Measurements from ENCODE around the gene KCNH1.
"Not testable (repeated sequence)": the region's sequence is repeated elsewhere in the genome, so short reads cannot be mapped to it uniquely, and the experiment has no call there.

The KCNH1 gene

DNA sequence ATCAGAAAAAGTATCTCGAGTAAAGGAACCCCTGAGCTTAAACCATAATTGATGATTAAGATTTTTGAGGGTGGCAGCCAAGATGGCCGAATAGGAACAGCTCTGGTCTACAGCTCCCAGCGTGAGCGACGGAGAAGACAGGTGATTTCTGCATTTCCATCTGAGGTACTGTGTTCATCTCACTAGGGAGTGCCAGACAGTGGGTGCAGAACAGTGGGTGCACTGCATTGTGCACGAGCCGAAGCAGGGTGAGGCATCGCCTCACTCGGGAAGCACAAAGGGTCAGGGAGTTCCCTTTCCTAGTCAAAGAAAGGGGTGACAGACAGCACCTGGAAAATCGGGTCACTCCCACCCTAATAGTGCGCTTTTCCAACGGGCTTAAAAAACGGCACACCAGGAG is 138.0 kb downstream of the KCNH1 start:
- not testable (repeated sequence) for DNase-seq

DNA sequence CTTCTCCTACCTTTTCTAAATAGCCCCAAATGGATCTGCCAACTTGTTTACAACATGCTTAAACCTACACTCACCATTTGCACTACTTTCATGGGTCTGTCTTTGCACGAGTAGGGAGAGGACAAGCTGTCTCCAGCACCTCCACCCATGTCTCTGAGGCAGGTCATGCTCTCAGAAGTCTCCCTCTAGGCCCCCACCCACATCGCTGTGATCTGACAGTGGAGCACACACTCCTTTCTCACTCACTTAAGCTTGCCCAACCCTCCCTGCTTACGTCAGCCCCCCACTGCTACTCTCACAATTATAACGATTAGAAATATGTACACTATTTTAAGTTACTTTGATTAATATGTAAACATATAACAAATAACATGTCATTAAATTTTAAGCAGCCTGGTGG is 141.1 kb downstream of the KCNH1 start:
- DNase-seq = no peak

DNA sequence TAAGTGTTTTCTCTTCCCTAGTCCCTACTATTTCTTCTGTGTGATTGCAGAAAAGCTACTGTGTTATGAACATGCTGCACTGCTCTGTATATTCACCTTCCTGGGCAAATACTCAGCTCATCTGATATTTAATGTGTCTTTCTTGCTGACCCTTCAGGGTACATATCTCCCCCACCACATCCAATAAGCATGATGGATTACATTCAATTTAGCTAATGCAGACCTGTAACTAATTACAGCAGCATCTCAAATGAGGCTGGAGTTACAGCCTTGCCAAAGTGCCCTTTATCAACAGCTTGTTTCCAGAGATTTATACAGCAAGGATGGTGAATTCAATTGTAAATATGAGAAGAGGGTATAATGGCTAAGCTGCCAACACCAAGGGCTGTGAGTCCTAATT is 144.0 kb downstream of the KCNH1 start:
- DNase-seq = no peak

DNA sequence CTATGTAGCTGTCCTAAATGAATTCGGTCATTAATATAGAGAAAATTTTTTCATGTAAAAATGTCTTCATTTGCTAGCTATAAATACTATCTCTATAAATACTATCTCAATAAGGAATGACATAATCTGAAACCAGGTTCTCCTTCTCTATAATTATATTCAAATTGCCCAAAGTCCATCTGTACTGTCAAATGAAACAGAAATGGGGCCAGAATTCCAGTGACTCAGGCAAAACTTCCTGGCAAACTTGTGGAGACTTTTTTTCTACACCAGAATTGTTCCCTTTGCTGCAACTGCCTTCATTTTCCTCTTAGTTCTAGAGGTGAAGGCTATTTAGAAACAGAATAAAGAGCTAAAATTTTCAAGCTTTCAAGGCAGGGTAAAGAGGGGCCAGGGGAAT is 152.5 kb downstream of the KCNH1 start:
- no peak for DNase-seq

DNA sequence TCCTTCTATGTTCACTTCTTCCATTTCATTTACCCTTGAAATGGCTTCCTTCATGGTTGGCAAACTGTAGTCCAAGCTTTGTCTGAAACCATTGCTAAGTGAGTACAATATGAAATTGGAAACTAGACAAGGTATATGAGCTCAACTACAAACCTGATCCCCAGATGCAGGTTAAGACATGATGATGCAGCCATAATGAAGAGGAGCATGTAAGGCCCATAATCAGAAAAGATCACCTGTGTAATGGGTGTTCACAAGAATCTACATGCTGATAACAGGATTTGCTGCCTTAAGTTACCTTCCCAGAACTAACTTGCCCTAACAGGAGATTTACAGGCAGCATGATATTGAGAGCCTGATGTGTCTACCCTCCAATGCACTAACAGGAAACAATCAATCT is 153.9 kb downstream of the KCNH1 start:
- DNase-seq = no peak

DNA sequence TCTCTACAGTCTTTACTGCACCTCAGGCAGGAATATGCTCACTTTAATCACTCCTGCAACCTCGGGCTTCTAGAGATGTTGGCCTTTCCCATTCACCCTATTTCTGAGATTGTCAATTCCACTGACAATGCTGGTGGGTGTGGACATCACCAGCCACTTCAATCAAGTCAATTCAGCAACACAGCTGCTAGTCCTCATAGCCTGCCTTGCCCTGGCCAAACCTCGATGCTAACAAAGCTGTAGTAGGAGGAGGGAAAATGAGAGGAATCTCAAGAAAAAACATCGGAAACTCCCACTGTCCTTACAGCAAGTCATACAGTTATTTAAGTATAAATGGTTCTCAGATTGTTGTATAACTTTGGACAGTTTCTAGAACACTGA is 155.0 kb downstream of the KCNH1 start:
- DNase-seq = no peak

DNA sequence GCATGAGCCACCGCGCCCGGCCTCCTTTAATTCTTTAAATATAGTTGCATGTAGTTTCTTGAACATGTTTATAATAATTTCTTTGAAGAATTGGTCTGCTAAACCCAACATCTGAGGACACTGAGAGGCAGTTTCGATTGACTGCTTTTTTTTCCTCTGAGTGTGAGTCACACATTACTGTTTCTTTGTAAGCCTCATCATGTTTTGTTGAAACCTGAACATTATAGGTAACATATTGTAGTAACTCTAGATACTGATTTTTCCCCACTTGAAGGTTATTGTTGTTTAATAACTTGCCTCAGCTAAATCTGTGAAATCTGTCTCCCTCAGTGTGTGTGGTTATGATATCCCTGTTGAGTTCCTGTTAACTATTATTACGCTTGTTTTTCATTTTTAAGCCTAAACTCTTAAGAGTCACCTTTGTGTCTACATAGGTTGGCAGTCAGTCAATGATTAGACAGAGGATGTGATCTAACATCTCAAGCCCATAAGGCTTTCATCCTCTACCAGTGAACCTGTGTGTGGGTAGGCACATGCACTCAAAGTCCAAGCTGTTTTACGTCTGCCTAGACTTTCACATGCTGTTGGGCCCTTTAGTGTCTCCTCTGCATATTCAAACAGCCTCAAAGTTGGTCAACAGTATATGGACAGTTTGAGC is 155.5 kb downstream of the KCNH1 start:
- DNase-seq = no peak

DNA sequence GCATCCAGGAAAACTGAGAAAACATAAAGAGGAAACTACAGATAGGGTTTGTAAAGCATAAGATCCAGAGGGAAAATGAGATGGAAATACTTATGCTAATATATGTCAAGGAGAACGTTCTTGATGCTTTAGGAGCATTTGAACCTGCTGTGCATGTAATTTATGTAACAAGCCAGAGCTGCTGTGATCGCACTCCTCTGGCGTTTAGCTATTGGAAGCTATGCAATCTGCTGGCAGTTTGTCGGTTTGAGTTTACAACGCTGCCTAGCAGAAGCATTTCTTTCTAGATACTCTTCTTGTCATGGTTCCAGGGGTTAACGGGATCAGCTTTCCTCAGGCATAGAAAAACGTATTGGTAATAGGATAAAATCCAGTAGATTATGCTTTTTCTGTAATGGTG is 182.7 kb downstream of the KCNH1 start:
- DNase-seq = no peak

DNA sequence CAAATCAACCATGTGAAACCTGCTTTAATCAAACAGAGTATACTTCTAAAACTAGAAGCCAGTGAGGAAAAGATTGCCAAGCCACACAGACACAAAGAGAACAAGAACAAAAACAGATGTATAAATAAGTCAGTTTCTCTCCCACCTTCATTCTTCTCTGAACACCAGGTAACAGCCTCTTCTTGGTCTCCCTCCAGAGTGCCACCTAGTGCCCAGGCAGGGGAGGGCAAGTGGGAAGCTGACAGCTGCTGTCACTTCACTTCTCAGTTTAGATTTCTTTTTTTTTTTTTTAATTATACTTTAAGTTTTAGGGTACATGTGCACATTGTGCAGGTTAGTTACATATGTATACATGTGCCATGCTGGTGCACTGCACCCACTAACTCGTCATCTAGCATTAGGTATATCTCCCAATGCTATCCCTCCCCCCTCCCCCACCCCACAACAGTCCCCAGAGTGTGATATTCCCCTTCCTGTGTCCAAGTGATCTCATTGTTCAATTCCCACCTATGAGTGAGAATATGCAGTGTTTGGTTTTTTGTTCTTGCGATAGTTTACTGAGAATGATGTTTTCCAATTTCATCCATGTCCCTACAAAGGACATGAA is 183.9 kb downstream of the KCNH1 start:
- not testable (repeated sequence) for DNase-seq

DNA sequence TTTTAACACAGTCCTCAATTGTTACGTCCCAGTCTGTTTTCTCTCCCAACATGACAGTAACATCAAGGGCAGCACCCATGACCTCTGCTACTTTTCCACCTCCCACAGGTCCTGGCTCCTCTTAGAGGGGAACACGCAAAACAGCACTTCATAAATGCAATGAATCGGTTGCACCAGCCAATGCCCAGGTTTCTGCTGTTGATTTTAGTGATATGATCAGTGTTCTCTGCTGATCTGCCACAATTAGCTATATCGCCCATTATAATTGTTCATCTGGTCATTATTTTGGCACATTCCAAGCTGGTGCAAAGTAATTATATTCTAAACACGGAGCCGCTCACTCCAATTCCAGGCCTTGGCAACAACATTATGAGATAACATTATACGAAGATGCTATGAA is 184.5 kb downstream of the KCNH1 start:
- DNase-seq = no peak

DNA sequence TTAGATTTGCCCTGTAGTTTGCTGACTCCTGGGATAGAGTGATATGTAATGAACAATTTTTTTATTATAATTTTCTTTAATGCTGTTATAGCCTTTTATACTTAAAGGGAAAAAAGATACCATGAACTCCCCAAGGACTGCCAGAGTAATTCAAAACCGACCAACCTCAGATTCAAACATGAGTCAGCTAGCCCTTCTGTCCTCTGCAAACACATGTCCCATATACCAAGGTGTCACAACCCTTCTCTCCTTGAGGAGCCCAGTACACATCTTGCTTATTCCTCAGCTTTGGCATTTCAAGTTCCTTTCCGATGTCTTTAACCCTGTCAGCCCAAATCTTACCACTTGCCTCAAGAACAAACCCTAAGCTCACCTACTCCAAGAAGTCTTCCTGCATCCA is 184.9 kb downstream of the KCNH1 start:
- no peak for DNase-seq

DNA sequence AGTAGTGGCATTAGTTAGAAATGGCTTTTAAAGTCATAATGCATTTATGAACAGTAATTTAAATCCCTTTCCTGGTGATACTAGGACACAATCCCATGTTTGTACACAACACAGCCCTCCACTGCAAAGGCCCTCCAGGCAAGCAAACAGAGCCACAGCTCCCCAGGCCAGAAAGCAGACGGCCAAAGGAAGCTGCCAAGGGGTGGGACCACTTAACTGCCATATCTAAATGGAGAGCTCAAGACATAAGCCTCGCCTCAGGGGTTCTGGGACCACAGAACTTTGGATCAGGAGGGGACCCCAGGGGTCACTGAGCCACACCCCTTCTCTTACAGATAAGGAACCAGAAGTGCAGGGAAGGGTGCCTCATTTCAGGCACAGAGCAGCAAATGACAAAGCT is 189.7 kb downstream of the KCNH1 start:
- no peak for DNase-seq

DNA sequence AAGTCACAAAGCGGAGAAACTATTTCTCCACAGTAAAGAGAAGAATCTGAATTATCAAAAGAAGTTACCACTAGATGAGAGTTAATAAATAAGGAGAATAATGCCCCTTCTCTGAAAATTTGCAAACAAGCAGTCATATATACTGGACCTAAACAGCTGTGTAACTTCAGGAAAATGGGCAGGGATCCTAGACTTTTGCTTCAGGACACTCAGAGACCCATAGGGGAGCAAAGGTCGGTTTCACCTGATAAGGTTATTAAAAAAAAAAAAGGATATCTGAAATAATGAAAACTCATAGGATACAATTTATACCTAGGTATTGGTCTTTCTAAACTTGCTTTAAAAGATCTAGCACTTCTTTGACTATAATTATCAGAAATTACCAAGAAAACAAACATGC is 191.4 kb downstream of the KCNH1 start:
- no peak for DNase-seq

DNA sequence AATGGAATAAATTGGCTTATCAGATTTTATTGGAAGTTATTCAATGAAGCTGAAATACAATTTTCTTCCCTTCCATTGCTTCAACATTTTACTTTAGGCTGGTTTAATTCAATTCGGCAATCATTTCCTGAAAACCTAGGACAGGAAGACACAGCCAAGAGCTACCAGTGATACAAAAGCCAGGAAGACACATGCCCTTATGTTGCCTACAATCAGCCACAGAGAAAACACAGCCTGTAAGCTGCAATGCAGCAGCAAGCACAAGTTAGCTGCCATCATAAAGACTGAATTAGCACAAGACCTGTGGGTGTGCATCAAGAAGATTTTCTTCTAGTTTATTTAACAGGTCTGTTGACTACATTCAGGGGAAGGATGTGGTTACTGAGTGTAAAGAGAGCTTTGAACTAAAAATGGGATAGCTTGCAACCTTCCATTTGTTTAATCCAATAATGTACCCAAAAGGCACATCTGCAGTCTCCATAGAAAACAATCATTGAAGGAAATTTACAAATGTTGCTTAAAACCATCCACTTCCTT is 193.8 kb downstream of the KCNH1 start:
- DNase-seq = no peak

DNA sequence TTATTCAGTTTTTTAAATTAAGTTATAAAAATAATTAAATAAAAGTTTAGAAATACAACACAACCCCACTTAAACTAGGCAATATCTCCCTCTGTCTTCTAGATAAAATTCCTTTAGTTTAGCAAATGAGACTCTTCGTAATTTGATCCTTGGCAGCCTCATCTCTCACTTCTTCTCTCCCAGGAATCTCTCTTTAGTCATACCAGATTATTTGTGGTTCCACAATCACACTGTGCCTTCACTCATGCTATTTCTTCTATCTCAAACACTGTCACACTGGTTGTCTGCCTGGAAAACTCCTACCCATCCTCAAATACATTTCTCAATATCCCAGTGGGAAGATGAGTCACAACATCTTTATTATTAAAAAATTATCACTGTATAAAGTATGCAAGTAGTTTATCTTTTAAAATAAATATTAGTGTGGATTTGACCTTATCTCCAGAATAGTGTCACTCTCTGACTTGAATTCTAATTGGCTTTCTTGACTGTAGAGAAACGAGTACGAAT is 195.5 kb downstream of the KCNH1 start:
- no peak for DNase-seq

DNA sequence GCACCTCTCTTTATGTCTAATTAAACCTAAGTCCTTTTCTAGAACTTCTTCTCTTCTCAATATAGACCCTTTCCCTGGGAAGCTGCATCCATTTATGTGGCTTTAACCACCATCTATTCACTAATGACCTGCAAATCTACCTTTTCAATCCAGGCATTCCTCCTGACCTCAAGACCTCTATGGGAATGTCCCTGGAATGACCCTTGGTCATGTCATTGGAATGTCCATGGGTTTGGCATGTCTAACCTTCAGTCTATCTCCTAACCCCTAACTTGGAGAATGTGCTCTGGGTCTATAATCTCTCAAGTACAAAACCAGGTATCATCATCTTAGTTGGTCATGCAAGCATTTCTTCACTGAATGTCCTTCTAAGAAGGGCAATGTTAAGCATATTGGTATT is 196.1 kb downstream of the KCNH1 start:
- no peak for DNase-seq

DNA sequence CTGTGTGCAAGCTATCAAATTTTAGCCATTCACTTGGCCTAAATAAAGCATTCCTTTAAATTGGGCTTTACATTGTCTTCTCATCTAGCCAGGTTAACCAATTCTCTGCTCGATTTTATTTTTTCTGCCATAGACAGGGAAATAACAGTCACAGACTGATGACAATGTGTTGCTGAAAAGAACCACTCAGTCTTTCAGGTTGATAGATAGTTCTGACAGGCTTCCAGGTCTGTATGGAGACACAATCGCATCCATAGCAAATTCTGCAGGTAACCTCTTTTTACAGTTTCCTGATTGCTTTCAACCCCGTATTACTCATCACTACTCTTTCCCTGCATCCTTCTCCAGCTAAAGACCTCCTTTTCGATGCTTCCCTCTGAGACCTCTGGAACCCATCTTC is 198.0 kb downstream of the KCNH1 start:
- DNase-seq = no peak

DNA sequence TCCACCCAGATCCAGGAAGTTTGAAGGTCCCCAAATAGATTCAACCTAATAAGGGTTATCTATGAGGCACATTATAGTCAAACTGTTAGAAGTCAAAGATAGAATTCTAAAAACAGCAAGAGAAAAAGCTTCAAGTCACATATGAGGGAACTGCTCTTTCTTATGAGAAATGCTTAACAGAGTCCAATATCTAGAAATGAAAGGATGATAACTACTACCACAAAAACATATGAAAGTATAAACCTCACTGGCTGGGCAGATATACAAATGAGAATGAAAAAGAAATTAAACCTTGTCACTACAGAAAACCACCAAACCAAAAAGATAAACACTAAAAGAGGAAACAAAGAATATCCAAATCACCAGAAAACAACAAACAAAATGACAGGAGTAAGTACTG is 201.8 kb downstream of the KCNH1 start:
- DNase-seq = no peak

DNA sequence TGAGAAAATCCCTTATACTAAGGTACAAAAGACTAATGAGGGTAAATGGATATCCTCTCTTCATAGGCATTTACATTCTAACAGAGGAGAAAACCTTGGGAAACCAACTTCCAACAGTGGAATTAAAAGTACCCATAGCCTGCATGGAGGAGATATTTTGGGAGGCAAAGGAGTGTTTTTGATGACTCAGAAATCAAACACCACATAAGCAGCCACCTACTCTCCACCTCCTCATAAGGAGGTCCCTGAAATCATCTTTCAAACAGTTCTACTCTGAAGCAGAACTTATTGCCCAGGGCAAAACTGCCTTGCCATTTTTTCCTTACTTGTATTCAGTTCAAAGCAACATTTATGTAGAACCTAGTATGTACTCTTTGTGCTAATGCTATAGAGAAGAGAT is 211.3 kb downstream of the KCNH1 start:
- no peak for DNase-seq

DNA sequence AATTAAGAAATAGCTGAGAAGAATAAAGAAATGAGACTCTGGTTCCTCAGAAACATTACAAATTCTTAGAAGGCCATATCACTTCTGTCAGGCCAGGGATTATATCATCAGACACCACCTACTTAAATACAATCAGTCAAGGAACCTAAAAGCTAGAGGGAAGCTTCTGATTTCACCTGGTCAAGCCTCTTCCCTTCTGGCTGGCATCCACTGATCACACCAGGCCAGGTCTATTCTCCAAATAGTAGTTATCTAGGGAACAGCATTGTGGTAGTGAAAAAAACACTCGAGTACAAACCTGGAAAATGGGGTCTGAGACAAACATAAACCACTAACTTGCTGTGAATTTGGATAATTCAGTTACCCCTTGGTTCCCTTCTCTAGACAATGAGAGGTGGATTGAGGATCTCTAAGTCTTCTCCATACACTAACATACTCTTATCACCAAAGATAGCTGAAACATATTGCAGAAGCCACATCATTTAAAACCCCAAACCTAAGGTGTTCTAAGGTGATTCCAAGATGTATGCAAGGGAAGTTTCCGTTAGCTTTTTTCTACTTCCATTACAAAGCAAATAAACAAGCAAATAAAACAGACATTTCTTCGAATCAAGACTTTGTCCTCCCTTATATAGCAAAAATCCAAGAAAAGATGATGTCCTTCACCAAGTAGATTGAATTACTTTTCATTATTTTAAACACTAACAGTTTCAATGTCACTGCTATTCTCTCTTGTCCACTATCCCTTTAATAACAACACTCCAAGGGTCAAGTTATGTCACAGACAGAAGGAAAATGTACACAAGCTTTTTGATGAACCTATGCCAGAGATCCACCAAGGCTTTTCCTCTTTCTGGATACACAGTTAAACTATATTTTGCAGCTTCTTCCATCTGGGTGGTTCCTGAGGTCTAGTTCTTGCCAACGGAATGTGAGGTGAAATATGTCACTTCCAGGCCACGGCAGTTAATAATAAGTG is 212.9 kb downstream of the KCNH1 start:
- no peak for DNase-seq

DNA sequence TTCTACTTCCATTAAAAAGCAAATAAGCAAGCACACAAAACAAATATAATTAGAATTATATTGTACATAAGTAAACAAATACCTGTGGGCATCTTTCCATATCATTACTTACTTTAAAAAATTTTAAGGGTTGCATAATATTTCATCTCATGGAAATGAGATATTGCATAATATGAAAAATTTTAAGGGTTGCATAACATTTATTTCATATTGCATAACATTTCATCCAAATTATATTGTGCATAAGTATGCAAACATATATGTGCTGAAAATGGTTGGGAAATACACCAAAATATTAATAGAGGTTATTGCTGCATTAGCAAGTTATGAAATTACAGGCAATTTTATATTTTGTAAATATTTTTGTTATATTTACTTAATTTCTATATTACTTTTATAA is 213.7 kb downstream of the KCNH1 start:
- no peak for DNase-seq

DNA sequence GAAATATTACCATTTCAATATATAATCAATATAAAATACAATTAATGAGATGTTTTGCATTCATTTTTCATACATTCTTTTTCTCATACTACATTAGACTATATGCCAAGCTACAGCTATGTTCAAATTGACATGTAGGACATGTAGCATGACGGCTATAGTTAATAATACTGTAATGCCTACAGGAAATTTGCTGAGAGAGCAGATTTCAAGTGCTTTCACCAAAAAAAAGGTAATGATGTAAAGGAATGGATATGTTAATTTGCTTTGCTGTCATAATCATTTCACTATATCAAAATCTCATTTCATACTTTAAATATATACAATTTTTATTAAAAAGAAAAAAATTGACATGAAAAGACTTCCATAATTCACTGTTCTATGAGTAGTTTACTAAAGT is 215.1 kb downstream of the KCNH1 start:
- DNase-seq = no peak

DNA sequence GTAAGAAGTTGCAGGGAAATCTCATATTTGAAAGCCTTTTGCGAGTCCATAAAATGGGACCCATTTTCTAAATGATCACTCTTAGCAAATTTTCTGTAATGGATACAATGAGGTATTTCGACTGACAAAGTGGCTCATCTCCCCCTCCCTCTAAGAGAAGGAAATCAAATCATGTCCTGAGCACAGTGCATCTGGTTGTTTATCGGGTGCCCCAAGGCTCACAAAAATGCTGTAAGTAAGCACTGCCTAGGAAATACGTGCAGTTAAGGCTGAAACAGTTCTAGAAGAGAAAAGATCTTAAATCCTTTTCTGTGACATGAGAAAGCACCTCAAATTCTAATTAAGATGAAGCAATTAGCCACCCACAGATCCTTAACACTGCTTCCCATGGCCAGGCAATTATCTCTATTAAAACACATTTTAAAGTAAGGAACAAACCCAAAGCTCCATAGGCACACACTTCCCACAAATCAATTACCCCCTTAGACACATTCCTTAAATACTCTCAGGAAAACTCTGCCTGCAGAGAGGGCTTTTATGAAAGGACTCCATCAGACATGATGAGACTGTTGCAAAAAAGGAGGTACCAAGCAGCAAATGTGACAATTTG is 216.3 kb downstream of the KCNH1 start:
- DNase-seq = no peak
